Activated naive CD4-positive, alpha-beta T cell treated with anti-CD3 and anti-CD28 coated beads, Interleukin-2, amount 50 U/mL, for 72 hours (primary cell): Measurements from ENCODE around the gene EXOC6. TPM values are rescaled to one million over a fixed set of nuclear protein-coding genes. Genes with fewer than 3 reads are reported as not detected.
"Not testable (repeated sequence)": the region's sequence is repeated elsewhere in the genome, so short reads cannot be mapped to it uniquely, and the experiment has no call there.

Experiments
- ATAC-seq, 2 donors: fragments of 150-1000 bp; cut with Tn5 transposase; 2 replicates each; pipeline ENCODE4 v1.10.0; 2021; ENCODE audit warnings: mild to moderate bottlenecking in 2 of 2, moderate library complexity in 2 of 2
- DNase-seq, 2 donors: peaks; one replicate each; pipeline ENCODE4 v3.0.0; 2021 to 2022; ENCODE audit warnings: low spot score in 2 of 2
- H3K27ac Mint-ChIP-seq, 2 donors: one replicate each; pipeline ENCODE4 v1.8.0; 2022; ENCODE audit warnings: mild to moderate bottlenecking in 2 of 2, mixed read lengths in 2 of 2
- H3K36me3 Mint-ChIP-seq, 2 donors: one replicate each; pipeline ENCODE4 v1.8.0; 2022; ENCODE audit warnings: mixed read lengths in 2 of 2
- H3K9me3 Mint-ChIP-seq, 2 donors: one replicate each; pipeline ENCODE4 v1.8.0; 2022; ENCODE audit warnings: mixed read lengths in 2 of 2
- total RNA-seq, 2 donors: library from RNA; stranded (reverse); gene quantifications; one replicate each; pipeline ENCODE4 v1.2.3, GENCODE V29; 2022

The EXOC6 gene
- total RNA-seq, 2 donors from 2014 or later, result 12.1 to 17.6 TPM

DNA sequence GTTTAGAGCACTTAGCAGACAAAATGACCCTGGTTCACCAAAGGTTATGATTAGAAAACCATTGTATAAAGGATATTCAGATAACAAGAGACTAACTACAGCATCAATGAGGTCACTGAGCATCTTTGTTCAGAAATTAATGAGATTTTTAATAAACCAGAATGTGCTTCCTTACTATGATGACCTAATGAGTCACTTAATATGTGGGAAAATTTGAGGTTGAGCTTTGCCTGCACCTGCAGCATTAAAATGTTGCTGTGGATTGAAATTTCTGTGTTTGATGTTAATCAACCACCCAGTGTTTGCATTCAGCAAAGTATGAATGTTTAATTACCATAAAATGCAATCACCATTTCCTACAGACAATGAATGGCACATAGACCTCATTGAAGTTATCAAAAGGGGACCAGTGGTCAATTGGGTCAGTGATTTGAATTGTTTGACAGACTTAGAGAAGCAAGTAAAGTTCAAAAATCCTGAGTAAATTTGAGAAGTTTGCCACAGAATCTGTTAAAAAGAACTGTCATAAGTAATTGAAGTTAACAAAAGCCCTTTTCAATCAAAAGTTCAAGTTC, 45.8 kb downstream of the EXOC6 start:
- ATAC-seq (no peak), DNase-seq (no peak)
- Mint-ChIP-seq H3K9me3 (no peaks in the 10 kb centered on the region), H3K36me3 (no peaks in the 10 kb centered on the region), H3K27ac (no peak overlapping the region)

DNA sequence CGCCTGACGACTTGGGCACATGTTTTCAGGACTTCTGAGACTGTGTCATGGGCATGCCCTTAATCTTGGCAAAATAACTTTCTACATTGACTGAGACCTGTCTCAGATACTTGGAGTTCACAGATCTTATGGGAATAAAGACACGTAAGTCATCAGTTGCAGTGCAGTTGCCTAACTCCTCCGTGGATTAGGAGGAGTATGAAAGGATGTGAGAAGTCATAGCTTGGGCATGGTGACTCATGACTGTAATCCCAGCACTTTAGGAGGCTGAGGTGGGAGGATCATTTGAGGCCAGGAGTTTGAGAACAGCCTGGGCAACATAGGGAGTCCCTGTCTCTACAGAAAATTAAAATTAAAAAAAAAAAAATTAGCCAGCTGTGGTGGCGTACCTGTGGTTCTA, 49.6 kb downstream of the EXOC6 start:
- DNase-seq, result no peak
- H3K27ac Mint-ChIP-seq, result no peak overlapping the region
- no peaks in the 10 kb centered on the region for H3K9me3 Mint-ChIP-seq
- ATAC-seq, result no peak
- H3K36me3 Mint-ChIP-seq, result no peaks in the 10 kb centered on the region

DNA sequence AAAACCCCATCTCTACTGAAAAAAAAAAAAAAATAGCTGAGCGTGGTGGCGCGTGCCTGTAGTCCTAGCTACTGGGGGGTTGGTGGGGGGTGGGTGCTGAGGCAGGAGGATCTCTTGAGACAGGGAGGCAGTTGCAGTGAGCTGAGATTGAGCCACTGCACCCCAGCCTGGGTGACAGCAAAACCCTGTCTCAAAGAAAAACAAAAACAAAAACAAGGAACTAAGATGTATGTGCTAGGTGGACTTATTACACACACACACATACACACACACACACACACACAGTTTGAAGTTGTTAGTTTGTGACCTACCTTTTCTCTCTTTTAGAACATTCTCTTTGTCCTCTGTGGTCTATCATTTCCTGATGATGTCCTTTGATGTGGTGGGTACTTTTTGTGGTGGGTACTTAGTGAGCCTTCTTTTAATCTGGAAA, 53.5 kb downstream of the EXOC6 start:
- ATAC-seq, result peak; percentile 43 to 68
- no peak for DNase-seq
- Mint-ChIP-seq H3K9me3 (no peaks in the 10 kb centered on the region), H3K36me3 (no peaks in the 10 kb centered on the region), H3K27ac (peak overlapping the region in 1 of 2 donors; percentile 49)

DNA sequence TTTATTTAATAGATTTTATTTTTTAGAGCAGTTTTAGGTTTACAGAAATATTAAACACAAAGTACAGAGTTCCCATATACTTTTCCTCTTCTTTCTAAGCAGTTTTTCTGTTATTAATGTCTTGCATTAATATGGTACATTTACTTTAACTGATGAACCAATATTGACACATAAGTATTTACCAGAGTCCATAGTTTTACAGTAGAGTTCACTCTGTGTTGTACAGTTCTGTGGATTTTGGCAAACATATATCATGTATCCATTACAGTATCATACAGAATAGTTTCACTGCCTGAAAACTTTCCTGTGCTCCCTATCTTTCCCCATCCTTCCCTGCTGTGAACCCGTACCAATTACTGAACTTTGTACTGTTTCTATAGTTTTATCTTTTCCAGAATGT, 55.3 kb downstream of the EXOC6 start:
- H3K27ac Mint-ChIP-seq, result no peak overlapping the region
- DNase-seq (no peak), ATAC-seq (no peak)
- no peaks in the 10 kb centered on the region for H3K9me3 Mint-ChIP-seq
- H3K36me3 Mint-ChIP-seq, result no peaks in the 10 kb centered on the region

DNA sequence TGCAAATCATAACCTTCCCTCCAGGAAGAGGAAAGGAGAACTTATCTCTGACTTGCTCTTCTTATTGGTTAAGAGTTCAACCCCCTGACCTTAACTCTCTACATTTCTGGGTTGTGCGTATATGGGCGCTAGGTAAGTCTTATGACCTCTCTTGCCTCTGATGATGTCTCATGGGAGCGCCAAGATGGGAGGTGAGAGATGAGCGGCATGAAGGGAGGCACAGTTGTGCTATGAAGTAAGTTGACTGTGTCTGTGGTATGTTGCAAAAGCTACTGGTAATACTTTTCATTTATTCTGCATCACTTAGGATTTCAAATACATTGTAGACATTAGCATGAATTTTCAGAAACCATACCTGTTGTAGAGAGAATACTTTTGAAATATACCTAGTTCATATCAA, 59.0 kb downstream of the EXOC6 start:
- Mint-ChIP-seq H3K9me3 (no peaks in the 10 kb centered on the region), H3K27ac (no peak overlapping the region), H3K36me3 (no peaks in the 10 kb centered on the region)
- ATAC-seq (no peak), DNase-seq (no peak)

DNA sequence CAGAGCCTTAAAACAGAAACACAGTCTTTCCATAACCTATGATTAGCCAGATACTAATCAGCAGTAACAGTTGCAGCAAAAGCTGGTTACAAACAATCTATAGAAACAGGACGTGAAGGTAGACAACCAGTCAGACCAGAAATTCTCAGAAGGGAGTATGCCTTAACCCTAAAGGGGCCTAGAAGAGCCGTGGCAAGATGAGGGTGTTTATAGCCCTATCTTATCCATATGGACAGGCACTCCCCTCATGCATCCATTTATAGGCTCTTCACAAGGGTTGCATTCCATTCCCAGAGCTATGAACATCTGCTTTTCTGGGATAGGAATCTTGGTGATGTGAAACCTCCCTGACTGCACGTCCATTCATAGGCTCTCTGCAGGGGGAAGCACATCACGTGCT, 64.3 kb downstream of the EXOC6 start:
- not testable (repeated sequence) for H3K9me3 Mint-ChIP-seq, H3K36me3 Mint-ChIP-seq, ATAC-seq

DNA sequence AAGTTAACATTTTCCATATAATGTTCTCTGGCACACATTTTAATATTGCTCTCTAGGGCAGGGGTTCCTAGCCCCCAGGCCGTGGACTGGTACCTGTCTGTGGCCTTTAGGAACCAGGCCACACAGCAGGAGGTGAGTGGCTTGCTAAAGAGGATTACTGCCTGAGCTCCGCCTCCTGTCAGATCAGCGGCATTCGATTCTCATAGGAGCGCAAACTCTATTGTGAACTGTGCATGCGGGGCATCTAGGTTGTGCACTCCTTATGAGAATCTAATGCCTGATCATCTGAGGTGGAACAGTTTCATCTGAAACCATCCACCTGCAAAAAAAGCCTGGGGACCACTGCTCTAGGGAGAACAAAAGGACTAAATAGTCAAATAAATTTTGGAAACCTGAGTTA, 65.7 kb downstream of the EXOC6 start:
- no peak for DNase-seq
- no peak overlapping the region for H3K27ac Mint-ChIP-seq
- no peaks in the 10 kb centered on the region for H3K9me3 Mint-ChIP-seq
- H3K36me3 Mint-ChIP-seq, result no peaks in the 10 kb centered on the region
- no peak for ATAC-seq

More for the DNA sequence above, 64.3 kb downstream of the EXOC6 start:
- H3K27ac Mint-ChIP-seq, DNase-seq: not testable (repeated sequence)

DNA sequence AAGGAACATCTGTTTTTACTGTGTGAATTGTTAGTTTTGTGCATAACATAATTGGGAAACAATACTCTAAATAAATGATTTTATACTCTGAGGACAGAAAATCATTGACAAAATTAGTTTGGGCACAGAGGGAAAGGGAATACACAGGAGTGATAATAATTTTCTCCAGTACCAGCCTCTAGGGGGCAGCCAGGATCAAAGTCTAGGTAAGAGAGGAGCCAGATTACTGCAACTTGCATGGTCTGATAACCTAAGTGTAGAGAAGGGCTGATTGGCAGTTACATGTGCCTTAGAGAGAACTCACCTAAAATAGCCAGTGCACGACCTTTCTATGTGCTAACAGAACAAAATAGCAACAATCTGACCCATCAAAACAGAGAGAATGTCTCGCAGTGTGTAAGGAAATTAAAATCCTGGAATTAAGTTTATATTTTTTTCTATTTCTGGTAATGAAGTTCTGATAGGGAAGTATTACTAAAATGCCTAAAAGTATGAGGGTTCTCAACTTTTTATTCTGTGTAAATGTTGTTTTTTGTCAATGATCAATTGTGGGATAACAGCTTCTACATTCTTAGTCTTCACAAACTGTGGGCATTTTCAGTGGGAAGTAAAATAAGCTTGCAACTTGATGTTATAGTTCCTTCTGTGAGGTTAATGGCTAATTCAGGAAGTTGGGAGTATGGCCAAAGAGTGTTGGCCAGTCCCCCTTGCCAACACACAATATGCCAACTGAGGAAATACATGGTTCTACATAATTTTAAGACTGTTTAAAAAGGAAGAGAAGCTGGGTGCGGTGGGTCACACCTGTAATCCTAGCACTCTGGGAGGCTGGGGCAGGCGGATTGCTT, 66.4 kb downstream of the EXOC6 start:
- peak in 1 of 2 donors; percentile 61 for DNase-seq
- ATAC-seq, result peak; percentile 57 to 77
- no peaks in the 10 kb centered on the region for H3K36me3 Mint-ChIP-seq
- H3K9me3 Mint-ChIP-seq, result no peaks in the 10 kb centered on the region
- H3K27ac Mint-ChIP-seq, result no peak overlapping the region

DNA sequence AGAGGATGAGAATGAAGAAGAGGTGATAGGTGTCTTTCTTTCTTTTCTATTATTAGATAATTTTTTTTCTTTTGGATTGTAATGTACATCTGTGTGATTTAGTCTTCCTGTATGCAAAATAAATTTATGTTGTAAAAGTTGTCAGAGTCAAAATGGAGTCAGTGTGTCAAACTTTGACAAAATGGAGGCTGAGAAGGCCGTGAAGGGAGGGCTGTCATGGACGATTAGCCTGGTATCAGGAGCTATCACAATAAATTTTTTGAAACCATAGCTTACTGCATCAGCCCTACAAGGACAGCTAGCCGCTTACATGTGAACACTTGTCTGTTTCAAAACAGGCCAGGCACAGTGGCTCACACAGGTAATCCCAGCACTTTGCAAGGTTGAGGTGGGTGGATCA, 67.6 kb downstream of the EXOC6 start:
- Mint-ChIP-seq H3K9me3 (no peaks in the 10 kb centered on the region), H3K27ac (no peak overlapping the region), H3K36me3 (peaks cover 8% of the 10 kb centered on the region in 2 donors)
- ATAC-seq (no peak), DNase-seq (no peak)

DNA sequence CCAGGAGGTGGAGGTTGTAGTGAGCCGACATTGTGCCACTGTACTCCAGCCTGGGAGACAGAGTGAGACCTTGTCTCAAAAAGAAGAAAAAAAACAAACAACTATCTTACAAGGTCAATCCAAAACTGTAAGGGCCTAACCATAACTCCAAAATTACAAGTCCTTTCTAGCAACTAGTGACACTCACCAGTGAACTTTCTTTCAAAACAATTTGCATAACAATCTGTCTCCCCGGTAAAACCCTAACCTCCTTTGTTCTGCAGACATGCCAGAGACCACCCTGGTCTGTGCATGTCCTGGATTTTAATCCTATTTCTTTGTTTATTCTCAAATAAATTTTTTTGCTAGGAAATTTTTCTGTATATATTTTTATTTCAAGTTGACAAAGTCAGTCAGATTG, 68.1 kb downstream of the EXOC6 start:
- ATAC-seq, result no peak
- Mint-ChIP-seq H3K9me3 (no peaks in the 10 kb centered on the region), H3K27ac (no peak overlapping the region), H3K36me3 (peaks cover 12 to 13% of the 10 kb centered on the region in 2 donors)
- DNase-seq, result no peak

DNA sequence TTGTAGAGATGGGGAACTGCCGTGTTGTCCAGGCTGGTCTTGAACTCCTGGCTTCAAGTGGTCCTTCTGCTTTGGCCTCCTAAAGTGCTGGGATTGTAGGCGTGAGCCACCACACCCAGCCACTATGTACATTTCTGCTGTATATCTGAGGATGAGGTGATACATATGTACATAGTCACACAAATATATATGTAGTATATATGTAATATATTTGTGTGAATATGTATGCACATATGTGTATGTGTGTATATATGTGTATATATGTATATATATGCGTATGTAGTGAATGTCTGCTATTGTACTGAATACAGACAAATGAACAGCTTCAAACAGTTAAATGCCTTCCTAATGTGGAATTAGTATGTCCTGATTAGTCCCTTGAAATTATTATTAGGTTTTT, 70.3 kb downstream of the EXOC6 start:
- ATAC-seq, result no peak
- Mint-ChIP-seq H3K9me3 (peaks cover 0 to 5% of the 10 kb centered on the region in 2 donors), H3K36me3 (peaks cover 12 to 13% of the 10 kb centered on the region in 2 donors)

DNA sequence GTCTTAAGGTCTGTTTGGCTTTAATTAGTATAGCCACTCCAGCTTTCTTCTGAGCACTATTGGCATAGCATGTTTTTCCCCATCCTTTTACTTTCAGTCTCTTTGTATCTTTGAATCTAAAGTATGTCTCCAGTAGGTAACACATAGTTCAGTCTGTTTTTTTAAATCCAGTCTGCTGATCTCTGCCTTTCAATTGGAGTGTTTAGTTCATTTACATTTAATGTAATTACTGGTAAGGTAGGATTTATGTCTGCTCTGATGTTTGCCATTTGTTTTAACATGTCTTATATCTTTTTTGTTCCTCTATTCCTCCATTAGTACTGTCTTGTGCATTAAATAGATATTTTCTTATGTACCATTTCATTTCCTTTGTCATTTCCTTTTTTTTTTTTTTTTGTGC, 72.5 kb downstream of the EXOC6 start:
- Mint-ChIP-seq H3K27ac (no peak overlapping the region), H3K9me3 (peaks cover 0 to 5% of the 10 kb centered on the region in 2 donors), H3K36me3 (peaks cover 12 to 13% of the 10 kb centered on the region in 2 donors)
- DNase-seq (no peak), ATAC-seq (no peak)

More for the DNA sequence above, 70.3 kb downstream of the EXOC6 start:
- no peak for DNase-seq
- H3K27ac Mint-ChIP-seq, result no peak overlapping the region

DNA sequence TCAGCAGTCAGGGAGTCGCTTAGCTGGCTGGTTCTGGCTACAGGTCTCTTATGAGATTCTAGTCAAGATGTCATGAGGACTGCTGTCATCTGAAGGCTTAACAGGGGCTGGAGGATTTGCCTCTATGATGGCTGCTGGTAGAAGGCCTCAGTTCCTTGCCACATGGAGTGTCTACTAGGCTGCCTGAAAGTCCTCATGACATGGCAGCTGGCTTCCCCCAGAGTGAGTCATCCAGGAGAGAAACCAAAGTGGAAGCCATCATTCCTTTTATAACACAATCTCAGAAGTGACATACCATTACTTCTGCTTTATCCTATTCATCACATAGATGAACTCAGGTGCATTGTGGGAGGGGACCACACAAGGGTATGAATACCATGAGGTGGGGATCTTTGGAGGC, 75.1 kb downstream of the EXOC6 start:
- DNase-seq (no peak), ATAC-seq (peak in 1 of 2 donors; percentile 63)
- H3K36me3 Mint-ChIP-seq, result peaks cover 12 to 13% of the 10 kb centered on the region in 2 donors
- no peak overlapping the region for H3K27ac Mint-ChIP-seq
- peaks cover 0 to 5% of the 10 kb centered on the region in 2 donors for H3K9me3 Mint-ChIP-seq

DNA sequence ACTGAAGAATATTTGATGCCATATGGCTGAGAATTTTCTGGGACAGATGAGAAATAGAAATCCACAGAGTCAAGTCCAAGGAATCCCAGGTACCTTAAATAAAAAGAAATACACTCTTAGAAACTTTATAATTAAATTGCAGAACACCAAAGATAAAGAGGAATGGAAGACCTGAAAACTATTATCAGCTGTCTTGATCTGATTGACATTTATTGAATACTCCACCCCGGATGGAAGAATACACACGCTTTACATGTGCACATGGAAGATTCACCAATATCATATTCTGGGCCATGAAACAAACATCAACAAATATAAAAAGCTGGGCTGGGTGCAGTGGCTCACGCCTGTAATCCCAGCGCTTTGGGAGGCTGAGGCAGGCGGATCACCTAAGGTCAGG, 81.6 kb downstream of the EXOC6 start:
- no peak for ATAC-seq
- H3K36me3 Mint-ChIP-seq, result peaks cover 0 to 7% of the 10 kb centered on the region in 2 donors
- no peak for DNase-seq
- H3K27ac Mint-ChIP-seq, result peak overlapping the region in 1 of 2 donors; percentile 44
- H3K9me3 Mint-ChIP-seq, result no peaks in the 10 kb centered on the region

DNA sequence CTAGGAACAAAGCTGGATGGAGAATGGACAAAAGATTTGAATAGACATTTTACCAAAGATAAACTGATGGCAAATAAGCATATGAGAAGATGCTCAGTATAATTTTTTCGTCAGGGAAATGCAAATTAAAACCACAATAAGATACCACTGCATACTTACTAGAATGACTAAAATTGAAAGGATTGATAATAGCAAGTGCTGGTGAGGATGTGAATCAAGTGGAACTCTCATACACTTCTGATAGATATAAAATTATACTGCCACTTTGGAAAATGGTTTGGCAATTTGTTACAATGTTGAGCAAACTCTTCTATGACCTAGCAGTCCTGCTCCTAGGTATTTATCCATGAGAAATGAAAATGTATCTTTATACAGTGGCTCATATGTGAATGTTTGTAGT, 83.3 kb downstream of the EXOC6 start:
- DNase-seq (no peak), ATAC-seq (no peak)
- Mint-ChIP-seq H3K27ac (no peak overlapping the region), H3K36me3 (peaks cover 0 to 7% of the 10 kb centered on the region in 2 donors), H3K9me3 (no peaks in the 10 kb centered on the region)

DNA sequence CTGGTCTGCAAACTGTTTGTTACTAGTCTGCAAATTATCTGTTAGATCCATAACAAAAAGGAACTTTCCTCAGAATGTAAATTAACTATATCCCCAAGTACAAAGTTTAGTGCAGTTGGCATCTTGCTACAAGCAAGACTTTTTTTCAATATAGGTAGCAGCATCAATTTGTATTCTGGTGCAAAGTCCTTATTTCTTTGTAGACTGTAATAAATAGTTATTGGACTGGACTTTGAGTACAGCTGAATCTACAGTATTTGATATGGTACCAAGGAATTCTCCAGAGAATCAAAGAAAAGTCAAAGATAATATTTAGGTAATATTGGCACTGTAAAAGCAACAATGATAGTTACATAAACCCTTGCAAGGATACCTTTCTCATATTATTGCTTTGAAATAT, 89.6 kb downstream of the EXOC6 start:
- no peaks in the 10 kb centered on the region for H3K36me3 Mint-ChIP-seq
- no peak overlapping the region for H3K27ac Mint-ChIP-seq
- no peaks in the 10 kb centered on the region for H3K9me3 Mint-ChIP-seq
- DNase-seq (no peak), ATAC-seq (no peak)

DNA sequence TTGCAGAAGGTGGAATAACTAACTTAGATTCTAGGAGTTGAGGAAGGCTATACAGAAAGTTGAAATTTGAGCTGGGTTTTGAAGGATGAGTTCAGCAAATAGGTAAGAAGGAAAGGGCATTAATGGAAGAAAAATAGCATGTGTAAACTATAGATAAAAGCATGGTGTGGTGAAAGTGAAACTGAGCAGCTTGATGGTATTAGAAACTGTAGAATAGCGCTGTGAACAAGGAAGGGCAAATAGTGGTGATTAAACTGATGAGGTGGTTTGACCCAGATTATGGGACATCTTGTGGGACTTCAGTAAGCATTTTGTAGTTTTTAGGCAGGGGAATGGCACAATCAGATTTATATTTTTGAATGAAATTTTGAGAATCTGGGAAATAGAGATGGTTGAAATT, 90.5 kb downstream of the EXOC6 start:
- no peaks in the 10 kb centered on the region for H3K36me3 Mint-ChIP-seq
- no peak overlapping the region for H3K27ac Mint-ChIP-seq
- H3K9me3 Mint-ChIP-seq, result no peaks in the 10 kb centered on the region
- no peak for DNase-seq
- no peak for ATAC-seq

DNA sequence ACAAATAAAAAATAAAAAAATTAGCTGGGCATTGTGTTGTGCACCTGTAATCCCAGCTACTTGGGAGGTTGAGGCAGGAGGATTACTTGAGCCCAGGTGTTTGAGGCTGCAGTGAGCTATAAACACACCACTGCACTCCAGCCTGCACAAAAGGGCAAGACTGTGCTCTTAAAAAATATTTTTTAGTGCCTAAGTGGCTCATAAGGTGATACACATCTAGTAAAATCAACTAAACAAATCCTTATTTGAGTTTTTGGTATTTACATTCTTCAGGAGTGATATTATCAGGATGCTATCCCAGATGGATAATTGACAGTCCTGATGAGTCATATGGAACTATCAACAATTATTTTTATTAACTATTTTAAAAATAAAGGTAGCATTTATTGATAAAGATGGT, 93.9 kb downstream of the EXOC6 start:
- peaks cover 0 to 6% of the 10 kb centered on the region in 2 donors for H3K36me3 Mint-ChIP-seq
- no peaks in the 10 kb centered on the region for H3K9me3 Mint-ChIP-seq
- ATAC-seq, result no peak
- no peak overlapping the region for H3K27ac Mint-ChIP-seq
- no peak for DNase-seq
